Activated naive CD4-positive, alpha-beta T cell treated with anti-CD3 and anti-CD28 coated beads for 36 hours (primary cell): ENCODE results near the gene HEPACAM2. TPM values are rescaled to one million over a fixed set of nuclear protein-coding genes. Genes with fewer than 3 reads are reported as not detected.

ENCODE experiments used
- CTCF ChIA-PET: fragments of 350-600 bp; sonication (Branson Sonifier 250); formaldehyde crosslinking; loops from one replicate; lab custom pipeline; 2021; ENCODE audit warnings: antibody characterized with exemption; lab: Charles Lee
- DNase-seq: peaks from one replicate; pipeline ENCODE4 v3.0.0-alpha.2; 2020
- H3K27ac Mint-ChIP-seq: one replicate; pipeline ENCODE4 v1.8.0; 2021; ENCODE audit warnings: mild to moderate bottlenecking, mixed read lengths
- H3K27me3 Mint-ChIP-seq: one replicate; pipeline ENCODE4 v1.8.0; 2021; ENCODE audit warnings: low read depth, mixed read lengths
- H3K36me3 Mint-ChIP-seq: one replicate; pipeline ENCODE4 v1.8.0; 2021; ENCODE audit warnings: low read depth, mixed read lengths
- H3K4me1 Mint-ChIP-seq: one replicate; pipeline ENCODE4 v1.8.0; 2021; ENCODE audit warnings: low read depth, mixed read lengths
- H3K4me3 Mint-ChIP-seq: one replicate; pipeline ENCODE4 v1.8.0; 2021; ENCODE audit warnings: mild to moderate bottlenecking, moderate library complexity, mixed read lengths
- H3K9me3 Mint-ChIP-seq: one replicate; pipeline ENCODE4 v1.8.0; 2021; ENCODE audit warnings: mixed read lengths
- intact Hi-C: fragments of 100-400 bp; cut with micrococcal nuclease; formaldehyde crosslinking; loops from one replicate; pipeline ENCODE4 v1.15.1; 2023
- total RNA-seq, 2 experiments: library from RNA; stranded (reverse); gene quantifications; one replicate each; pipeline ENCODE4 v1.2.3, GENCODE V29; 2021

Gene HEPACAM2
- total RNA-seq, 2 experiments from 2014 or later, result 0.20 to 0.24 TPM

DNA sequence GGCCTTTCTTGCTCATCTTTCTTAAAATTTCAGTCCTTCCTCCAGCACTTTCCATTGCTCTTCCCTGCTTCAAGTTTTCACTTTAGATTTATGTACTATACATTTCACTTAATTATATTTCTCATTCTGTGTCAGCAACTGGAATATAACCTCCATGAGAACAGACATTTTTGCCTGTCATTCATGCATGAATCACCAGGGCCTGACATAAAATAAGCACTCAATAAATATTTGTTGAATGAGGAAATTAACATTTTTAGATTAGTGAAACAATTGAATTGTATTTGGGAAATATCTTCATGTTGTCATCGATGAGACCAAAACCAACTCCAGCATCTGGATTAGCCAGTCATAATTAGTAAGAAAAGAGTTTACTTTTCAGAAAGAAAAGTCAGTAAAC lies 84.1 kb downstream of the HEPACAM2 start:
- intact Hi-C loops, result no loop called here
- peaks cover 6% of the 10 kb centered on the region for H3K9me3 Mint-ChIP-seq
- no peak overlapping the region for H3K4me3 Mint-ChIP-seq
- no peak for DNase-seq
- H3K27me3 Mint-ChIP-seq, result no peaks in the 10 kb centered on the region
- H3K4me1 Mint-ChIP-seq, result peaks cover 12% of the 10 kb centered on the region
- CTCF ChIA-PET, result no interaction called here
- peaks cover 23% of the 10 kb centered on the region for H3K36me3 Mint-ChIP-seq
- H3K27ac Mint-ChIP-seq, result no peak overlapping the region

DNA sequence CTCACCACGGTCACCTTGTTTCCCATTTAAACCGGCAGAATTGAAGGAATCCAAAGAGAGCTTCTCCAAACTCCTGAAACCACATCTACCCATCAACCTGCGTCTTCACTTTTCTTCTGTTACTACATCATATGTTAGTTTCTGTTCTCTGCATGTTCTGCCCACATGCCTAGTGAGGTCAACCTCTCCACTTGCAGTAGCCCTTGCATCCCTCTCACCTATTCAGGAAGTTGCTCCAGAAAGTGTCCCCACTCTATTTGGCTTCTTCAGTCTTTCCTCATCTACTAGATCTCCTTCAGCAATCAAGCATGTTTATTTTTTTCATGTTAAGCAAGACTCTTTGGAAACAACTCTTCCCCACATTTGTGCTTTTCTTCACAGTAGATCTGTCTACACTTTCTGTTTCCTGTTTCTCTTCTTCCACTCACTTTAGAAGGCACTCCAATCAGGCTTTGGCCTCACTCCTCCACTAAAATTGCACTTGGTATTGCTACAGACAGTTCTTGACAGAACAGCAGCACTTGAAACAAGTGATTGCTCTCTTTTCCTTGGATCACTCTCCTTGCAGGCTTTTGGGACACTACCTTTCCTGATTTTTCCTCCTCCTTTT lies 85.6 kb downstream of the HEPACAM2 start:
- Mint-ChIP-seq H3K9me3 (peaks cover 8% of the 10 kb centered on the region), H3K36me3 (peaks cover 32% of the 10 kb centered on the region)
- intact Hi-C loops, result no loop called here

DNA sequence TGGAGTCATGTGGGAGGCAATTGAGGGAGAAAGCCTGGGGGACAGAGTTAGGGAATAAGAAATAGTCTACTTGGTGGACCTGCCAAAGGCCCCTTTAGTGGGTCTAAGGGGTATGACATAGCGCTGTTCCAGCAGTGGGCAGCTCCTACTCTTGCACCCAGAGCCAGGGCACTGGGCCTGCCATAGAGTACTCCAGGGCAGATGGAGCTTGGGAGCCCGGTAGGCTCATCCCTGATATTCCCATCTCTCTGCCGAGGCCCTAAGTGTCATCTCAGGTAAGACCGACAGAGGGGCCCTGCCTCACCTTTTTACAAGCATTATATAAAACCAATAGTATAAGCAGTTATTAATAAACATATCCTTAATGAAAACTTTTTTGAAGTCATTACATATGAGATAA lies 87.7 kb downstream of the HEPACAM2 start:
- Mint-ChIP-seq H3K9me3 (peaks cover 23% of the 10 kb centered on the region), H3K27me3 (no peaks in the 10 kb centered on the region), H3K4me3 (no peak overlapping the region), H3K4me1 (no peaks in the 10 kb centered on the region), H3K27ac (no peak overlapping the region), H3K36me3 (peaks cover 48% of the 10 kb centered on the region)
- intact Hi-C loops, result no loop called here
- DNase-seq, result no peak
- CTCF ChIA-PET, result no interaction called here

More for the DNA sequence above, 85.6 kb downstream of the HEPACAM2 start:
- Mint-ChIP-seq H3K4me1 (peaks cover under 1% of the 10 kb centered on the region), H3K4me3 (no peak overlapping the region), H3K27me3 (no peaks in the 10 kb centered on the region), H3K27ac (no peak overlapping the region)
- DNase-seq, result no peak
- CTCF ChIA-PET, result no interaction called here

Other genes with a start within 250 kb of the HEPACAM2 start
- 1 to 10 TPM; 2.9 to 3.1 TPM for gene SAMD9, start 108.5 kb downstream of the HEPACAM2 start, total RNA-seq
- gene SAMD9L, start 78.1 kb downstream of the HEPACAM2 start, total RNA-seq, result 1 to 10 TPM; 7.3 to 8.2 TPM
- gene VPS50, start 5.9 kb upstream of the HEPACAM2 start, total RNA-seq, result 10 to 100 TPM; 15.0 to 15.8 TPM